ENCODE measurements around the gene SCOC.
"Not testable (repeated sequence)": the region's sequence is repeated elsewhere in the genome, so short reads cannot be mapped to it uniquely, and the experiment has no call there.

The SCOC gene

GRCh38 chr4:140363051-140363450 lies 10.4 kb upstream of the SCOC start:
- no peak for DNase-seq

- DNase-seq, result no peak
Observed at GRCh38 chr4:140363558-140363957, 9.9 kb upstream of the SCOC start.

GRCh38 chr4:140367738-140368137 lies 5.7 kb upstream of the SCOC start:
- DNase-seq, result peak; percentile 59

GRCh38 chr4:140368686-140369085 lies 4.8 kb upstream of the SCOC start:
- no peak for DNase-seq

- DNase-seq, result peak; percentile 4
Observed at GRCh38 chr4:140372751-140373327, 607 bp upstream of the SCOC start.

GRCh38 chr4:140374130-140374477 lies 658 bp downstream of the SCOC start:
- DNase-seq, result no peak

GRCh38 chr4:140382732-140383131 lies 9.3 kb downstream of the SCOC start:
- DNase-seq, result no peak

GRCh38 chr4:140388015-140388414 lies 14.6 kb downstream of the SCOC start:
- no peak for DNase-seq

- no peak for DNase-seq
Observed at GRCh38 chr4:140395668-140396067, 22.2 kb downstream of the SCOC start.

- no peak for DNase-seq
Observed at GRCh38 chr4:140400111-140400510, 26.7 kb downstream of the SCOC start.

- DNase-seq, result no peak
Observed at GRCh38 chr4:140406292-140406691, 32.8 kb downstream of the SCOC start.

- DNase-seq, result no peak
Observed at GRCh38 chr4:140408974-140409373, 35.5 kb downstream of the SCOC start.

- DNase-seq, result not testable (repeated sequence)
Observed at GRCh38 chr4:140413130-140413969, 39.9 kb downstream of the SCOC start.

- DNase-seq, result peak; percentile 29
Observed at GRCh38 chr4:140423106-140423505, 49.7 kb downstream of the SCOC start.

GRCh38 chr4:140426610-140427105 lies 53.2 kb downstream of the SCOC start:
- DNase-seq, result no peak

- DNase-seq, result peak; percentile 70
Observed at GRCh38 chr4:140427106-140427918, 53.9 kb downstream of the SCOC start, which contains the start of gene CLGN. Gene CLGN (minus strand): TSS chr4:140427648. CDS start chr4:140413078, 14,570 bp downstream.

GRCh38 chr4:140427919-140428471 lies 54.5 kb downstream of the SCOC start:
- DNase-seq, result peak; percentile 12
